ENCODE results near the gene TCEAL1.

Gene TCEAL1

GRCh38 chrX:103678199-103678993 is 49.6 kb downstream of the TCEAL1 start:
- no peak overlapping the region for H3K27ac ChIP-seq
- no peaks in the 10 kb centered on the region for H3K27me3 ChIP-seq
- H3K9me3 ChIP-seq: no peaks in the 10 kb centered on the region
- peaks cover 37% of the 10 kb centered on the region for H3K36me3 ChIP-seq
- no peaks in the 10 kb centered on the region for H3K4me1 ChIP-seq (ENCODE audit: control insufficient read depth in 1 of 2, insufficient read depth in 1 of 2, low read depth in 1 of 2, low read length in 1 of 2)
- no peak overlapping the region for H3K4me3 ChIP-seq (ENCODE audit: low read depth in 1 of 2, low read length in 1 of 2)
- TF ChIP-seq, protein P1, sequence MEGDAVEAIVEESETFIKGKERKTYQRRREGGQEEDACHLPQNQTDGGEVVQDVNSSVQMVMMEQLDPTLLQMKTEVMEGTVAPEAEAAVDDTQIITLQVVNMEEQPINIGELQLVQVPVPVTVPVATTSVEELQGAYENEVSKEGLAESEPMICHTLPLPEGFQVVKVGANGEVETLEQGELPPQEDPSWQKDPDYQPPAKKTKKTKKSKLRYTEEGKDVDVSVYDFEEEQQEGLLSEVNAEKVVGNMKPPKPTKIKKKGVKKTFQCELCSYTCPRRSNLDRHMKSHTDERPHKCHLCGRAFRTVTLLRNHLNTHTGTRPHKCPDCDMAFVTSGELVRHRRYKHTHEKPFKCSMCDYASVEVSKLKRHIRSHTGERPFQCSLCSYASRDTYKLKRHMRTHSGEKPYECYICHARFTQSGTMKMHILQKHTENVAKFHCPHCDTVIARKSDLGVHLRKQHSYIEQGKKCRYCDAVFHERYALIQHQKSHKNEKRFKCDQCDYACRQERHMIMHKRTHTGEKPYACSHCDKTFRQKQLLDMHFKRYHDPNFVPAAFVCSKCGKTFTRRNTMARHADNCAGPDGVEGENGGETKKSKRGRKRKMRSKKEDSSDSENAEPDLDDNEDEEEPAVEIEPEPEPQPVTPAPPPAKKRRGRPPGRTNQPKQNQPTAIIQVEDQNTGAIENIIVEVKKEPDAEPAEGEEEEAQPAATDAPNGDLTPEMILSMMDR (IDR thresholded peaks at IDR 0.05): no peak

All from neutrophil (primary cell).